ENCODE data around the gene WRAP73.

WRAP73 gene

DNA sequence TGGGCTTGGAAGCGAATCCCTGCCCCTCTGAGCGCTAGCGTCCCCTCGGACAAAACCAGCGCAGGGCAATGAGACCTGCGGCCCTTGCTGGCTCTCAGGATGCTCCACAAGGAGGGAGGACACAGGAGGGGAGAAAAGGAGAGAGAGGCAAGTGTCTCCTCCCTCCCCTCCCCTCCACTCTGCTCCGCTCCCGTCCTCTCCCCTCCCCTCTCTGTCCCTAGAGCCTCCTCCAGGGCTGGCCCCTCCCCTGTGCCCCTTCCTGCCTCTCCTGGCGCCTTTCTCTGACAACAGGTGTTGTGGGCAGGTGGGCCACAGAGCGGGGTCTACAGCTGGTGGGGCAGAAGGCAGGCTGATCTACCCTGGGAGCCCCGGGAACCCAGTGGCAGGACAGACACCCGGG is 37.6 kb upstream of the WRAP73 start:
- Mint-ChIP-seq H3K4me3 (no peak overlapping the region), H3K4me1 (peaks cover 23% of the 10 kb centered on the region), H3K27me3 (peaks cover 36% of the 10 kb centered on the region), H3K36me3 (no peaks in the 10 kb centered on the region), H3K9me3 (no peaks in the 10 kb centered on the region), H3K27ac (no peak overlapping the region)
- no peak for ATAC-seq

DNA sequence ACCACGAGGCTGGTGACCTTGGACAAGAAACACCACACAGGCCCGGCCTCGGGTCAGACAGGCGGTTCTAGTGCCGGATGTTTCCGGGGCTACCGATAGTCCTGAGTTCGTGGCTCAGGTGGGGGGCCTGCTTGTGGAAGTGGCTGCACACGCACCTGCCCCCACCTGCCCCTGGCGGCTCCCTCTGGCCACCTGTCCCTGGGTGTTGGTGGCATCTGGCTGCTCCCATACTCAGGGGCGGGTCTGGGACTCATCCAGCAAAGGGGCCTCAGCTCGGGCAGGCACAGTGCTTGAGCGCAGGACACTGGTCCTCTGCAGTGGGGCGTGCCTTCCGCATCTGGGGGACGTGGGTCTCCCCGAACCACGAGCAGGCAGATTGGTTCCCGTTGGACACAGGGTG is 36.0 kb upstream of the WRAP73 start:
- Mint-ChIP-seq H3K27ac (no peak overlapping the region), H3K36me3 (no peaks in the 10 kb centered on the region), H3K4me1 (peaks cover 23% of the 10 kb centered on the region), H3K4me3 (no peak overlapping the region), H3K27me3 (peaks cover 36% of the 10 kb centered on the region), H3K9me3 (no peaks in the 10 kb centered on the region)
- ATAC-seq: no peak

DNA sequence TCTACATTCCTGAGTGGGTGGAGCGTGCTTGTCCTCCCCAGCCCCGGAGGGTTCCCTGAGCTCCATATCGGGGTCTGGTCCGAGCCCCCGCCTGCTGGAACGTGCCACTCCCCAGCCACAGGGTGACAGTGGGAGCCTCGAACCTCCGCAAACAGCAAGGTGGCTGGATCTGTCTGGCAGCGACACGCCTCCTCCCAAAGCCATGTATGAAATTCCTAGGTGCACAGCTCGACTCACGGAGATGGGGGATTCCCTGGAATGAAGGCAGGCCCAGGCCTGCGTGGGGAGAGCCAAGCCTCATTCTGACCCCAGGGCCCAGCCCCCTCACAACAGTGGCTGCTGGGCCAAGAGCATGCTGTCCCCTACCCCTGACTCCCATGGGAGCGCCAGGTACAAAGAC is 35.3 kb upstream of the WRAP73 start:
- peaks cover 37% of the 10 kb centered on the region for H3K27me3 Mint-ChIP-seq
- H3K4me3 Mint-ChIP-seq: no peak overlapping the region
- H3K4me1 Mint-ChIP-seq: peaks cover 30% of the 10 kb centered on the region
- H3K9me3 Mint-ChIP-seq: no peaks in the 10 kb centered on the region
- no peaks in the 10 kb centered on the region for H3K36me3 Mint-ChIP-seq
- no peak for ATAC-seq
- H3K27ac Mint-ChIP-seq: no peak overlapping the region

DNA sequence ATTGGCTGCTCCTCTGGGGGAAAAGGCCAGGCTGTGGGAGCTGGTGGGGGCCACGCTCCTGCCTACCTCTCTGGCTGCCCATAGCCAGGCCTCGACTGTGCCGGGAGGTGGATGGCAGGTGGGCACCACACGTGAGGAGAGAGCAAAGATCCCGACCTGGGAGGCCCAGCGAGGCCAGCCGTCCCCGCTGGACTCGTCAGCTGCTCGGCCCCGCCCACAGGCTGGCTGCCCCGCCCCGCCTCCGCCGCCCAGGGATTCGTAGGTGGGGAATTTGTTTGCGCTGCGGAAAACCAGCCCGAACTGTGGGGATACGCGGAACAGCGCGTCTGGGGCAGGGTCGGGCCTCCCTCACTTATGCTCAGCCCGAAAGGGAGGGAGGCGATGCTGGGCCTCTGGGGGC is 34.1 kb upstream of the WRAP73 start:
- no peak overlapping the region for H3K4me3 Mint-ChIP-seq
- no peak overlapping the region for H3K27ac Mint-ChIP-seq
- no peak for ATAC-seq
- peaks cover 35% of the 10 kb centered on the region for H3K4me1 Mint-ChIP-seq
- H3K9me3 Mint-ChIP-seq: peaks cover 5% of the 10 kb centered on the region
- H3K27me3 Mint-ChIP-seq: peaks cover 39% of the 10 kb centered on the region
- no peaks in the 10 kb centered on the region for H3K36me3 Mint-ChIP-seq

DNA sequence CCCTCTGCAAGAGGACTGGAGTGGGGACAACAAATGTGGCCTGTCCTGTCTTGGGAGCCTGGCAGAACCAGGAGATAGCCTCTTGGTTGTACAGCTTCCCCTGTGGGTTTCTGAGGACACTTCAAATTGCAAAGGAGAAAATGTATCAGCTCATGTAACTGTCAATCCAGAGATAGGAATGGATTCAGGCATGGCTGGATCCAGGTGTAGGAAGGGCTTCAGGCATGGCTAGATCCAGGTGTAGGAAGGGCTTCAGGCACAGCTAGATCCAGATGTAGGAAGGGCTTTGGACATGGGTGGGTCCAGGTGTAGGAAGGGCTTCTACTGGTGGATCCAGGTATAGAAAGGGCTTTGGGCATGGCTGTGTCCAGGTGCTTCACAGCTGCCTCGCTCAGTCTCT is 33.3 kb upstream of the WRAP73 start:
- Mint-ChIP-seq H3K9me3 (peaks cover 5% of the 10 kb centered on the region), H3K36me3 (no peaks in the 10 kb centered on the region), H3K4me1 (peaks cover 35% of the 10 kb centered on the region), H3K27ac (no peak overlapping the region), H3K27me3 (peaks cover 32% of the 10 kb centered on the region), H3K4me3 (no peak overlapping the region)
- no peak for ATAC-seq

DNA sequence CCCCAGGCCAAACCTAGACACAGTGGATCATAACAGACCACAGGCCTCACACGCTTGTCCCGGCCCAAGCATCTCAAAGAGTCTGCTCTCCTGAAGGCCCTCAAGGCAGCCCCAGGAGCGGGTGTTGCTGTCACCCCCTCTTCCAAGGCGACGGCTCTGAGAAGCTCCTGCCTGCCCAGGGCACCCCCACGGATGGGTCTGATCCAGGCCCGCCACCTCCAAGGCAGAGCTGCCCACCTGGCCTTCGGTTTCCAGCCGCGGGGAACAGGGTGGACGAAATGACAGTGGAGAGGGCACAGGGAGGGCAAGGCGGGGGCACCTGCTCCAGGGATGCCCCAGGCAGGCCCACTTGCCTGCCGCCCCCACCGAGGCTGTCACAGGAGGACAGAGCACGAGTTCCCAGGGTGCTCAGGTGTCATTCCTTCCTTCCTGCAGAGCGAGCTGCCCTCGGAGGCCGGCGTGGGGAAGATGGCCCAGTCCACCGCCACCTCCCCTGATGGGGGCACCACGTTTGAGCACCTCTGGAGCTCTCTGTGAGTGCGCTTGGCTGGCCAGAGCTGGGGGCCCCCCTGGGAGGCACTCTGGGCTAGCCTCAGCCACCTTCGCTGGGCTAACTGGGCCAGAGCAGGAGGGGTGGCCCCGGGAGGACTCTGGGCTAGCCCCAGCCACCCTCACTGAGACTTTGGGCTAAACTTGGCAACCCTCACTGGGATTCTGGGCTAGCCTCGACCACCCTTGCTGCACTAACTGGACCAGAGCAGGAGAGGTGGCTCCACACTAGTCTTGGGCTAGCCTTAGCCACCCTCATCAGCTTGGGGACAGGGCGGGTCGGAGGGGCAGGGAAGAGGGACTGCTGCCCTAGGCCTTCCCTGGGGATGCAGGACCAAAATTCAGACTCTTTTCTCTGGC is 32.2 kb upstream of the WRAP73 start:
- Mint-ChIP-seq H3K27me3 (peaks cover 24% of the 10 kb centered on the region), H3K36me3 (no peaks in the 10 kb centered on the region), H3K27ac (no peak overlapping the region)

DNA sequence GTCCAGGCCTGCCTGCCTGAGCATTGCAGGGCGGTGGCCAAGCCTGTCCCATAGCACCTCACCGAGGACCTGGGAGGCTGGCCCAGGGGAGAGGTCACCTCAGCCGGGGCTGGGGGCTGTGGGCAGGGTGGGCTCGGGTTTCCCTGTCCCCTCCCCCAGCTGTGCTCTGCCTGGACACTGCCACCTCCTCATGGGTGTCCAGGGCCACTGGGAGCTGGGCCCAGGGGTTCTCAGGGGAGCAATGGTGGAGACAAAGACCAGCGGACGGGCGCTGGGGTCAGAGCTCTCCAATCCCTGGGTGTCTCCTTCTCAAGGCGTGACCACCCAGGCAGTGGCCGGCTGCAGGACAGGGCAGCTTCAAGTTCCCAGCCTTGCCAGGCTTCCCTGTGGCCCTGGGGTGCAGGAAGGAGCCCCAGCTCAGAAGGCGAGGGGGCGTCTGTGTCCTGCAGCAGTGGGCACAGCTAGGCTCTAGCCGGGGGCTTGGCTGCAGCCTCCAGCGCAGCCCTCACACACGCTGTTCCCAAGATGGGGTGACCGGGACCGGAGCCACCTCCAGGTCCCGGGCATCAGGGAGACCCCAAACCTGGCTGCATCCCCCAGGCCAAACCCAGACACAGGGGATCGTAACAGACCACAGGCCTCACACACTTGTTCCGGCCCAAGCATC is 31.5 kb upstream of the WRAP73 start:
- Mint-ChIP-seq H3K4me1 (peaks cover 46% of the 10 kb centered on the region), H3K27ac (no peak overlapping the region), H3K9me3 (peaks cover 5% of the 10 kb centered on the region), H3K36me3 (no peaks in the 10 kb centered on the region), H3K27me3 (peaks cover 24% of the 10 kb centered on the region), H3K4me3 (no peak overlapping the region)
- ATAC-seq: no peak

More for the DNA sequence above, 32.2 kb upstream of the WRAP73 start:
- peaks cover 5% of the 10 kb centered on the region for H3K9me3 Mint-ChIP-seq
- H3K4me3 Mint-ChIP-seq: no peak overlapping the region
- no peak for ATAC-seq
- peaks cover 38% of the 10 kb centered on the region for H3K4me1 Mint-ChIP-seq

DNA sequence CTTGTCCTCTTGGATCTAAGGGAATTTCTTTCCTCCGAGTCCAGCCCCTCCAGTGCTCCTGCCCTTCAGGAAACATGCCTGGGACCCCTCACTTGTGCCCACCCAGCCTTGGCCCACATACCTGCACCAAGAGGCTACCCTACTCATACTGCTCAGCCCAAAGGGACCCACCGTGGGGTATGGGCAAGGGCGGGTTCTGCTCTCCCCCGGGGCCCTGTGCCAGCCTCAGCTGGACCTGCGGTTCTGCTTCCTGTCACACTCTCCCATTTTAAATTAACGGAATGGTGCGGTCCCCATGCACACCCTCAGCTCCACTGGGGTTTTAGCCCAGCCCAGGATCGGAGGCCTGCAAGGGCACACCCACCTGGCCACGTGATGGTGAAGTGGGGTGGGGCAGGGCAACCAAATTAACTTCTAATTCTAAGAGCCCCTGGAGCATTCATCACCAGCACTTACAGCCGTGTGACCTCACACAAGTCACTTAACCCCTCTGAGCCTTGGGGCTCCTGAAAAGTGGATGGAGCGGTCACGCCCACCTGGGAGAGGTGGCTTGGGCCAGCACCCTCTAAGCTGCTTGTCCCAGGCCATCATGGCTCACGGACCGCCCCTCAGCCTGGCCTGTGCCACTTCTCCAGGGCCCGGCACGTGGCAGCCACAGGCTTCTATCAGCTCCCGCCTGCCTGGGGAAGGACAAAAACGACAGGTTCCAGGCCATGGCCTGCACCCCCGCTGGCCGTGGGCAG is 30.8 kb upstream of the WRAP73 start:
- Mint-ChIP-seq H3K4me1 (peaks cover 53% of the 10 kb centered on the region), H3K36me3 (no peaks in the 10 kb centered on the region), H3K27me3 (peaks cover 24% of the 10 kb centered on the region), H3K27ac (no peak overlapping the region), H3K4me3 (no peak overlapping the region), H3K9me3 (peaks cover 5% of the 10 kb centered on the region)
- ATAC-seq: no peak

DNA sequence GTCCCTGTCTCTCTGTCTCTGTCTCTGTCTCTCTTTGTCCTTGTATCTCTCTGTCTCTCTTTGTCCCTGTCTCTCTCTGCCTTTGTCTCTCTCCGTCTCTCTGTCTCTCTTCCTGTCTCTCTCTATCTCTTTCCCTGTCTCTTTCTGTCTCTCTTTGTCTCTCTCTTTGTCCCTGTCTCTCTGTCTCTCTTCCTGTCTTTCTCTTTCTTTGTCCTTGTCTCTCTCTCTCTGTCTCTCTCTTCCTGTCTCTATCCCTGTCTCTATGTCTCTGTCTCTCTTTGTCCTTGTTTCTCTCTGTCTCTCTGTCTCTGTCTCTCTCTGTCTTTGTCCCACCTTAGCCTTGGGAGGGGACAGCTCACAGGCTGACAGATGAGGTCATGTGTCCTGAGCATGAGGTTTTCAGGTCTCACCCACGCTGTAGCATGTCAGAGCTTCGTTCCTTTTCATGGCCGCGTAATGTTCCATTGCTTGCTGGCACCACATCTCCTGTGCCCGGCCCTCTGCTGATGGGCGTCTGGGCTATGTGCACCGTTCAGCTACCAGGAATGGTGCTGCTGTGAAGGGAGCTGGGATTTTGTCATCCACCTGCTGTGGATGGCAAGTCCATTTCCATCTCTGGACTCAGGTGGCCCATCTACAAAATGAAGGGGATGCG is 30.0 kb upstream of the WRAP73 start:
- Mint-ChIP-seq H3K4me1 (peaks cover 58% of the 10 kb centered on the region), H3K4me3 (no peak overlapping the region), H3K27me3 (peaks cover 24% of the 10 kb centered on the region), H3K9me3 (peaks cover 5% of the 10 kb centered on the region), H3K36me3 (no peaks in the 10 kb centered on the region), H3K27ac (peak overlapping the region; percentile 48)
- ATAC-seq: no peak

DNA sequence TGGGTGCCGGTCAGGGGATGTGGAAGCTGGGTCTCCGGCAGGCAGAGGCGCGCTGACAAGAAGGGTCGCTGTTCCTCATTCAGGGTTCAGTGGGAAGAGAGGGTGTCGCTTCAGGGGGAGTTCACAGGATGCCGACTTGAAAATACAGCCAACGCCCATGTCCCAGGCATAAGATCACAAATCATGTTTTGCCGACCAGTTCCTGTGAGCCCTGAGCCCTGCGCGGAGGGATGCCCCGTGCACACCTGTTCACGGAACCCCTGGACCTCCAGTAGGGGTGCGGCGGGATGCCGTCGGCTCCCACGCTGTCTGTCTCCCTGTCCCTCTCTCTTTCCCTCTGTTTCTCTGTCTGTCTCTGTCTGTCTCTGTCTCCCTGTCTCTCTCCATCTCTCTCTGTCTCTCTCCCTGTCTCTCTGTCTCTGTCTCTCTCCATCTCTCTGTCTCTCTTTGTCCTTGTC is 29.2 kb upstream of the WRAP73 start:
- no peaks in the 10 kb centered on the region for H3K36me3 Mint-ChIP-seq
- H3K4me3 Mint-ChIP-seq: peak overlapping the region; percentile 0
- H3K4me1 Mint-ChIP-seq: peaks cover 62% of the 10 kb centered on the region
- H3K27ac Mint-ChIP-seq: peak overlapping the region; percentile 48
- H3K27me3 Mint-ChIP-seq: peaks cover 24% of the 10 kb centered on the region
- ATAC-seq: no peak
- peaks cover 5% of the 10 kb centered on the region for H3K9me3 Mint-ChIP-seq

DNA sequence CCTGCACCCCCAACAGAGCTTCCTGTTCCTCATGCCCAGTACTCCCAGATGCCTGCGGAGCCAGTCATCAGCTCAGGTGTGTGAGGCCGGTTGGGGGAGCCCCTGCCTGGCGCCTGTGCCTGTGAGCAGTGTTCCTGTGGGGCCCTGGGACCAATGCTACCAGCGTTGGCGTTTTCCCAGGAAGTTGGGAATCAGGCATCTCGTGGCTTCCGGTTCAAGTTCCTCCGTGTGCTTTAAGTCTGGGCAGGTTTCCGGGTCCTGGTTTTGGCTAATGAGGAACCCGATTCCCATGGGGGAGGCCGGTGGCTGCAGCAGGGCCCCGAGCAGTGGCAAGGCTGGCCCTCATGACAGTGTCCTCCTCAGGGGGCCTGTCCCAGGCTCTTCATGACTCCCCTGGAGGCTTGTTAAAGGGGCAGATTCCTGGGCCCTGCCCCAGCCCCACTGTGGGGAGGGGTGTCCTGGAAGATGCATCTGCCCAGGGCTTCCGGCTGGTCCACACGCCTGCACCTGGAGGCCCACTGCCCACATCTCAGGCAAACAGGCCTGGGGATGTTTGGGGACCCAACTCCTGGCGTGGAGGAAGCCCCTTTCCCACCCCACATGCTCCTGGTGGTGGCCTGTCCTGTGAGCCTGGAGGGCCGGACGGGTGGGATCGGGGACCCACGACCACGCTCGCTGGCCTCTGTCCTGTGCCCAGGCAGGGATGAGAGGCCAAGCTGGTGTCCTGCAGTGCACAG is 28.6 kb upstream of the WRAP73 start:
- peaks cover 21% of the 10 kb centered on the region for H3K27me3 Mint-ChIP-seq
- peak overlapping the region; percentile 83 for H3K27ac Mint-ChIP-seq
- H3K4me3 Mint-ChIP-seq: peak overlapping the region; percentile 0
- H3K4me1 Mint-ChIP-seq: peaks cover 68% of the 10 kb centered on the region
- no peaks in the 10 kb centered on the region for H3K36me3 Mint-ChIP-seq
- peaks cover 5% of the 10 kb centered on the region for H3K9me3 Mint-ChIP-seq
- no peak for ATAC-seq

DNA sequence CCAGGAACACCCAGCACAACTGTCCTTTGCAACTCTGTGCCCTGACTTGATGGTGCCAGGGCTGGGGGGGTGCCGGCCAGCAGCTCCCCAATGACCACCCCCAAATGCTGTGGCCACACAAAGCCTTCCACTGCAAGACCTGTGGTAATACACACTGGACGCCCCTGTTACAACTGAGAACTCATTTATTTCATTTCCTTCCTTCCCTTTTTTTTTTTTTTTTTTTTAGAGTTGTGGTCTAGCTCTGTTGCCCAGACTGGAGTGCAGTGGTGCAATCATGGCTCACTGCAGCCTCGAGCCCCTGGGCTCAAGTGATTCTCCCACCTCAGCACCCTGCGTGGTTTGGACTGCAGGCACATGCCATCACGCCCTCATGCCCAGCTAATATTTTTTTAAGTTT is 27.6 kb upstream of the WRAP73 start:
- peaks cover 78% of the 10 kb centered on the region for H3K4me1 Mint-ChIP-seq
- ATAC-seq: peak; percentile 1
- H3K4me3 Mint-ChIP-seq: peak overlapping the region; percentile 32
- H3K27ac Mint-ChIP-seq: peak overlapping the region; percentile 83
- peaks cover 5% of the 10 kb centered on the region for H3K9me3 Mint-ChIP-seq
- no peaks in the 10 kb centered on the region for H3K36me3 Mint-ChIP-seq
- peaks cover 12% of the 10 kb centered on the region for H3K27me3 Mint-ChIP-seq

DNA sequence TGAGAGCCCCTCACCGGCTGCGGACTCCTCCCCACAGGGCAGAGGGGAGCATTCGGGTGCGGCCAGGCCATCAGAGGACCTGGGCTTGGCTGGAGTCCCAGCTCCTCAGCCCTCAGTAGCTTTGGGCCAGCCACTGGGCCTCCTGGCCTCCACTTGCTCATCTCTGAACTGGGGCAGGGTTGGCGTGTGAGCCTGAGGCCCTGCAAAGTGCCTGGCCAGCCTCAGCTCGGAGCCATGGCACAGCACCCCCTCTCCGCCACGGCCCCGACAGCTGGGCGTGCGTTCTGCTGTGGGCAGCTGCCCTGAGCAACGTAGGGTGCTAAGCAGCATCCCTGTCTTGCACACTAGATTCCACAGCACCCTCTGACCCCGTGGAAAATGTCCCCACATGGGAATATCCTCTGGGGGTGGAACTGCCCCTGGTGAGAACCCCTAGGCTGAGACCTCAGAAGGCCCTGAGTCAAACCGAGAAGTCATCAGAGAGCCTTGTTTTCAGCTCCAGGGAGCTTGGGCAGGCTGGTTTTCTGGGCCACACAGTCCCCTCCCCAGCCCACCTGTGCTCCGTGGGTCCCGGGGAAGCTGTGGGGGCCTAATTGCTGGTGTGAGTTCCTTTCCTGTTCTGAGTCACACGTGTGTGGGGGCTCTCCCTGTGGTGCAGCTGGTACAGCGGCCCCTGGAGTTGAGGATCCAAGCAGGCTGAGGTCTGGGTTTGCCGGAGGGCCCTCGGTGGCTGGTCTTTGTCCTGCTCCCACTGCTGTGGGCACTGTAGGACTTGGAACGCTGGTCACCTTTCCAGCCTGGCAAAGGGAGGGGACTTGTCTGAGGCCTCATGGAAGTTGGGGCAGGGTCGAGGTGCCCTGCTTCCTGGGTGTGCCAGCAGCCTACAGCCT is 26.9 kb upstream of the WRAP73 start:
- Mint-ChIP-seq H3K9me3 (peaks cover 5% of the 10 kb centered on the region), H3K4me3 (peak overlapping the region; percentile 32), H3K4me1 (peaks cover 85% of the 10 kb centered on the region), H3K27ac (peak overlapping the region; percentile 83), H3K27me3 (peaks cover 12% of the 10 kb centered on the region), H3K36me3 (no peaks in the 10 kb centered on the region)
- peak; percentile 83 for ATAC-seq

Measured in stimulated activated memory B cell treated with anti-CD40 and anti-IgM and Interleukin-4, amounts not matched to agents 10 μg/mL and 1 μg/mL and 100 μg/mL, for 72 hours (primary cell).